ENCODE data around the gene ZNF319.

DNA sequence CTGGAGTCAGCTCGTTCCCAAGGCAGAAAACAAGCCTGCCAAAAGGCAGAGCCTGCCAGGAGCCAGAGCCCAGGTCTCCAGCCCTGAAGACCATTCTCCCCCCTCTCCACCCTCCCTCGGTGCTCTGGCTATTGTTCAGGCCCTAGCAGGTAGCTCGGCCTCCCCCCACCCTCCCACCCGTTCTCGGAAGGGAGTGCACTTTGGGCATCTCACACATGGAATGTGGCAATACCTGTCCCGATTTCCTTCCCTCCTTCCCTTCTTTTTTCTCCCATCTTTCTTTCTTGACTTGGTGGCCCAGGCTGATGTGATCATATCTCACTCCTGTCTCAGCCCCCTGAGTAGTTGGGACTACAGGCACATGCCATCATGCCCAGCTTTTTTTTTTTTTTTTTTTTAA lies 41.9 kb downstream of the ZNF319 start:
- TF ChIP-seq, protein P1, sequence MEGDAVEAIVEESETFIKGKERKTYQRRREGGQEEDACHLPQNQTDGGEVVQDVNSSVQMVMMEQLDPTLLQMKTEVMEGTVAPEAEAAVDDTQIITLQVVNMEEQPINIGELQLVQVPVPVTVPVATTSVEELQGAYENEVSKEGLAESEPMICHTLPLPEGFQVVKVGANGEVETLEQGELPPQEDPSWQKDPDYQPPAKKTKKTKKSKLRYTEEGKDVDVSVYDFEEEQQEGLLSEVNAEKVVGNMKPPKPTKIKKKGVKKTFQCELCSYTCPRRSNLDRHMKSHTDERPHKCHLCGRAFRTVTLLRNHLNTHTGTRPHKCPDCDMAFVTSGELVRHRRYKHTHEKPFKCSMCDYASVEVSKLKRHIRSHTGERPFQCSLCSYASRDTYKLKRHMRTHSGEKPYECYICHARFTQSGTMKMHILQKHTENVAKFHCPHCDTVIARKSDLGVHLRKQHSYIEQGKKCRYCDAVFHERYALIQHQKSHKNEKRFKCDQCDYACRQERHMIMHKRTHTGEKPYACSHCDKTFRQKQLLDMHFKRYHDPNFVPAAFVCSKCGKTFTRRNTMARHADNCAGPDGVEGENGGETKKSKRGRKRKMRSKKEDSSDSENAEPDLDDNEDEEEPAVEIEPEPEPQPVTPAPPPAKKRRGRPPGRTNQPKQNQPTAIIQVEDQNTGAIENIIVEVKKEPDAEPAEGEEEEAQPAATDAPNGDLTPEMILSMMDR (IDR thresholded peaks at IDR 0.05; ENCODE audit: low read depth, low read length, missing input control) = no peak
- no peak for TF ChIP-seq EGR1 (IDR thresholded peaks at IDR 0.05; ENCODE audit: low read depth in 2 of 2)
- TF ChIP-seq ATF3 (IDR thresholded peaks at IDR 0.05) = no peak
- TF ChIP-seq SP1 (IDR thresholded peaks at IDR 0.05) = no peak
- TF ChIP-seq MAX (IDR thresholded peaks at IDR 0.05) = no peak
- no peak for TF ChIP-seq HNF4G (IDR thresholded peaks at IDR 0.05)
- no peak for TF ChIP-seq FOXA1 (IDR thresholded peaks at IDR 0.05)
- no peak for TF ChIP-seq RAD21 (IDR thresholded peaks at IDR 0.05)
- TF ChIP-seq YY1 (IDR thresholded peaks at IDR 0.05) = no peak
- TF ChIP-seq NR2F2 (IDR thresholded peaks at IDR 0.05) = no peak
- no peak for TF ChIP-seq REST (IDR thresholded peaks at IDR 0.05)
- TF ChIP-seq TAF1 (conservative IDR thresholded peaks at IDR 0.05) = no peak
- no peak for TF ChIP-seq ZBTB33 (IDR thresholded peaks at IDR 0.05)
- TF ChIP-seq GABPA (IDR thresholded peaks at IDR 0.05 in 1 of 2, conservative IDR thresholded peaks at IDR 0.05 in 1 of 2) = no peak
